ENCODE results near the gene PCMT1. TPM values are rescaled to one million over a fixed set of nuclear protein-coding genes. Genes with fewer than 3 reads are reported as not detected.

The PCMT1 gene
- total RNA-seq, 1 experiment from 2014 or later = 117 TPM

GRCh38 chr6:149854532-149854931, 105.0 kb downstream of the PCMT1 start:
- no peaks in the 10 kb centered on the region for H3K9me3 Mint-ChIP-seq (ENCODE audit: unreplicated experiment)
- H3K27ac Mint-ChIP-seq (ENCODE audit: low read depth, unreplicated experiment) = peak overlapping the region; percentile 92
- ChIA-PET CTCF (interaction anchor here (0.6 to 2.5 kb wide), 3 partner anchors 11 to 221 kb away, joined by 3 to 9 read pairs (median 4); no protein-coding TSS in a partner anchor), POLR2A (interaction anchor here (0.6 to 13.6 kb wide), 10 partner anchors 9 to 137 kb away, joined by 3 to 255 read pairs (median 4); partner anchors contain the start of gene LATS1)
- H3K36me3 Mint-ChIP-seq (ENCODE audit: insufficient read depth, unreplicated experiment) = peaks cover 6% of the 10 kb centered on the region
- peaks cover 70% of the 10 kb centered on the region for H3K4me1 Mint-ChIP-seq (ENCODE audit: insufficient read depth, unreplicated experiment)
- peak; percentile 69 for DNase-seq (ENCODE audit: unreplicated experiment)
- H3K4me3 Mint-ChIP-seq (ENCODE audit: unreplicated experiment) = peak overlapping the region; percentile 68
- BruUV-seq (replicated peaks) = no TSS peak
- intact Hi-C loops (cut with micrococcal nuclease) = no loop called here
- TF ChIP-seq CTCF (IDR thresholded peaks at IDR 0.05; ENCODE audit: unreplicated experiment) = no peak
- no peaks in the 10 kb centered on the region for H3K27me3 Mint-ChIP-seq (ENCODE audit: insufficient read depth, unreplicated experiment)

- no TSS peak for BruUV-seq (replicated peaks)
- Mint-ChIP-seq H3K4me3 (ENCODE audit: unreplicated experiment) (peak overlapping the region; percentile 68), H3K27ac (ENCODE audit: low read depth, unreplicated experiment) (peak overlapping the region; percentile 92), H3K27me3 (ENCODE audit: insufficient read depth, unreplicated experiment) (no peaks in the 10 kb centered on the region), H3K9me3 (ENCODE audit: unreplicated experiment) (no peaks in the 10 kb centered on the region), H3K4me1 (ENCODE audit: insufficient read depth, unreplicated experiment) (peaks cover 71% of the 10 kb centered on the region), H3K36me3 (ENCODE audit: insufficient read depth, unreplicated experiment) (peaks cover 6% of the 10 kb centered on the region)
- ChIA-PET POLR2A (interaction anchor here (0.9 to 13.6 kb wide), 8 partner anchors 8 to 138 kb away, joined by 3 to 255 read pairs (median 6); partner anchors contain the start of gene LATS1), CTCF (interaction anchor here (0.9 to 2.5 kb wide), 4 partner anchors 10 to 23 kb away, joined by 4 to 13 read pairs (median 8); no protein-coding TSS in a partner anchor)
- DNase-seq (ENCODE audit: unreplicated experiment) = peak; percentile 77
- no peak for TF ChIP-seq CTCF (IDR thresholded peaks at IDR 0.05; ENCODE audit: unreplicated experiment)
- intact Hi-C loops (cut with micrococcal nuclease) = no loop called here
Observed at GRCh38 chr6:149855040-149855654, 105.6 kb downstream of the PCMT1 start.

GRCh38 chr6:149855741-149856140, 106.2 kb downstream of the PCMT1 start:
- TSS peak; percentile 72 for BruUV-seq (replicated peaks)
- no peak for DNase-seq (ENCODE audit: unreplicated experiment)
- ChIA-PET CTCF (interaction anchor here (0.7 to 2.2 kb wide), 4 partner anchors 10 to 20 kb away, joined by 3 to 13 read pairs (median 6); no protein-coding TSS in a partner anchor), POLR2A (interaction anchor here (0.7 to 13.6 kb wide), 9 partner anchors 9 to 292 kb away, joined by 3 to 255 read pairs (median 3); partner anchors contain the start of gene LRP11)
- Mint-ChIP-seq H3K9me3 (ENCODE audit: unreplicated experiment) (no peaks in the 10 kb centered on the region), H3K27me3 (ENCODE audit: insufficient read depth, unreplicated experiment) (no peaks in the 10 kb centered on the region), H3K36me3 (ENCODE audit: insufficient read depth, unreplicated experiment) (peaks cover 6% of the 10 kb centered on the region), H3K4me3 (ENCODE audit: unreplicated experiment) (peak overlapping the region; percentile 68), H3K27ac (ENCODE audit: low read depth, unreplicated experiment) (peak overlapping the region; percentile 92), H3K4me1 (ENCODE audit: insufficient read depth, unreplicated experiment) (peaks cover 74% of the 10 kb centered on the region)
- intact Hi-C loops (cut with micrococcal nuclease) = no loop called here
- no peak for TF ChIP-seq CTCF (IDR thresholded peaks at IDR 0.05; ENCODE audit: unreplicated experiment)

- Mint-ChIP-seq H3K9me3 (ENCODE audit: unreplicated experiment) (no peaks in the 10 kb centered on the region), H3K4me3 (ENCODE audit: unreplicated experiment) (no peak overlapping the region), H3K27me3 (ENCODE audit: insufficient read depth, unreplicated experiment) (no peaks in the 10 kb centered on the region), H3K4me1 (ENCODE audit: insufficient read depth, unreplicated experiment) (peaks cover 74% of the 10 kb centered on the region), H3K36me3 (ENCODE audit: insufficient read depth, unreplicated experiment) (peaks cover 6% of the 10 kb centered on the region), H3K27ac (ENCODE audit: low read depth, unreplicated experiment) (peak overlapping the region; percentile 92)
- ChIA-PET POLR2A (interaction anchor here (0.6 to 13.6 kb wide), 12 partner anchors 8 to 293 kb away, joined by 3 to 255 read pairs (median 3); partner anchors contain the start of gene LRP11), CTCF (interaction anchor here (0.7 to 2.2 kb wide), 6 partner anchors 9 to 21 kb away, joined by 3 to 13 read pairs (median 6); no protein-coding TSS in a partner anchor)
- intact Hi-C loops (cut with micrococcal nuclease) = no loop called here
- TF ChIP-seq CTCF (IDR thresholded peaks at IDR 0.05; ENCODE audit: unreplicated experiment) = no peak
- TSS peak; percentile 8 for BruUV-seq (replicated peaks)
- no peak for DNase-seq (ENCODE audit: unreplicated experiment)
Observed at GRCh38 chr6:149856256-149856994, 106.9 kb downstream of the PCMT1 start.
